Measurements from ENCODE around the gene HDAC7.

Gene HDAC7

GRCh38 chr12:47819896-47820630, at the start of gene HDAC7:
TSS of gene HDAC7 (minus strand) at chr12:47819903. CDS start at chr12:47819785, 118 bp downstream.
- Histone ChIP-seq H3K27ac (peak within 1 kb of the TSS; percentile 98), H3K27me3 (no peaks in the 10 kb centered on the region), H3K4me3 (peak within 1 kb of the TSS; percentile 92), H3K36me3 (peaks cover 3% of the 10 kb centered on the region; the same call in 1 of the 2 replicates), H3K4me1 (peaks cover 83% of the 10 kb centered on the region), H3K9me3 (no peaks in the 10 kb centered on the region), H4K20me1 (peaks cover 24% of the 10 kb centered on the region), H3K9ac (peak within 1 kb of the TSS; percentile 96), H3K4me2 (peak within 1 kb of the TSS; percentile 97)
- no peak for TF ChIP-seq Cebpa-rat (IDR thresholded peaks at IDR 0.05)

DNA sequence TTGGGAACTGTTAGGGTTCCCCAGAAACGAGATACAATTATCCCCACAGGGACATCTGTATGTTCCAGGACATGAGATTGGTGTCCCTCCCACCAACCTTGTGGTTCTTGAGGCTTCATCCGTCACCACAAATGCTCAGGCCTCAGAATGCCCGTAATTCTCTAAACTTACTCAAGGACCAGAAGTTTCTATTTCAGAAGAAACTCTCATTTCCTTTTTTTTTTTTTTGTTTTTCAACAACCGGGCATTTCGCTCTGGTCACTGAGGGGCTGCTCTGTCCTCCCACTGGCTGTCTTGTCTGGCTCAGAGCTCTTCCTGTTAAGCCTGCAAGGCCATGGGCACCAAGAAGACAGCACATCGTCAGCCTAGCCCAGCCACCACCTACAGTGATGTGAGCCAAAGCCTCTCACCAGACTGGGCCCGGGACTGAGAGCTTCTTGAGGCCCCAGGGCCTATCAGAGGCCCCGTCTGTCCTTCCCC, 48.9 kb upstream of the HDAC7 start:
- Histone ChIP-seq H4K20me1 (peaks cover 7% of the 10 kb centered on the region; the same call in 1 of the 2 replicates), H3K36me3 (no peaks in the 10 kb centered on the region), H3K9me3 (no peaks in the 10 kb centered on the region), H3K4me2 (peak overlapping the region; percentile 85), H3K4me1 (peaks cover 52% of the 10 kb centered on the region), H3K27ac (no peak overlapping the region), H3K27me3 (no peaks in the 10 kb centered on the region), H3K9ac (no peak overlapping the region), H3K4me3 (no peak overlapping the region)
- TF ChIP-seq Cebpa-rat (IDR thresholded peaks at IDR 0.05), result no peak

DNA sequence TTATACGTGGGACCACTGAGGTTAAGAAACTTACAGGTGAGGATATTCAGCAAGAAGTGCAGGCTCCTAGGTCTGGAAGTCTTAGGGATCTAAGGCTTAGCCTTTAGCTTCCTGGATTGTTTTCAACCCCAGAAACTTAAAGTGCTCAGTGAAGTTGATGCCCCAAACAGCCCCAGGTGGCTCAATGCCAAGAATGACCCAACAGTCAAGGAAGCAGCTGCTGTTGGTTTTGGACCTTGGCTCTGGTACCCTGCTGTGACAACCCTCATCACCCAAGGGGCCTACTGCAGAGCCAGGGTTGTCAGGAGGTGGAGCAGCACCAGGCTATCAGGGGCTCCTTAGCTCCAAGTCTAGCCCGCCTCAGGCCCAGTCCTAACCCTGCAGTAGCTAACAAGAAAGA, 48.3 kb upstream of the HDAC7 start:
- Histone ChIP-seq H3K9ac (peak overlapping the region; percentile 15; the same call in 1 of the 2 replicates), H3K27ac (peak overlapping the region; percentile 24; the same call in 1 of the 2 replicates), H3K4me1 (peaks cover 57% of the 10 kb centered on the region), H3K4me3 (no peak overlapping the region; the same call in 1 of the 2 replicates), H3K4me2 (peak overlapping the region; percentile 85), H3K9me3 (no peaks in the 10 kb centered on the region), H3K36me3 (no peaks in the 10 kb centered on the region), H4K20me1 (peaks cover 7% of the 10 kb centered on the region; the same call in 1 of the 2 replicates), H3K27me3 (no peaks in the 10 kb centered on the region)
- no peak for TF ChIP-seq Cebpa-rat (IDR thresholded peaks at IDR 0.05)

GRCh38 chr12:47867495-47867941, 47.8 kb upstream of the HDAC7 start:
- 0 out of 2 replicates have a peak overlapping the region, but pooled peaks have one; percentile 15 for H3K9ac ChIP-seq
- H3K4me2 ChIP-seq, result peak overlapping the region; percentile 85
- H3K27ac ChIP-seq, result peak overlapping the region; percentile 24; the same call in 1 of the 2 replicates
- no peaks in the 10 kb centered on the region for H3K36me3 ChIP-seq
- H3K27me3 ChIP-seq, result no peaks in the 10 kb centered on the region
- peaks cover 7% of the 10 kb centered on the region; the same call in 1 of the 2 replicates for H4K20me1 ChIP-seq
- H3K4me1 ChIP-seq, result peaks cover 58% of the 10 kb centered on the region
- no peak overlapping the region; the same call in 1 of the 2 replicates for H3K4me3 ChIP-seq
- no peak for TF ChIP-seq Cebpa-rat (IDR thresholded peaks at IDR 0.05)
- H3K9me3 ChIP-seq, result no peaks in the 10 kb centered on the region

GRCh38 chr12:47864646-47865235, 45.0 kb upstream of the HDAC7 start:
- no peak for TF ChIP-seq Cebpa-rat (IDR thresholded peaks at IDR 0.05)
- no peak overlapping the region for H3K27ac ChIP-seq

GRCh38 chr12:47863985-47864384, 44.3 kb upstream of the HDAC7 start:
- TF ChIP-seq Cebpa-rat (IDR thresholded peaks at IDR 0.05), result no peak
- Histone ChIP-seq H3K9me3 (no peaks in the 10 kb centered on the region), H3K4me3 (no peak overlapping the region), H3K4me2 (peak overlapping the region; percentile 45), H4K20me1 (peaks cover 7% of the 10 kb centered on the region; the same call in 1 of the 2 replicates), H3K9ac (no peak overlapping the region), H3K27me3 (no peaks in the 10 kb centered on the region), H3K36me3 (no peaks in the 10 kb centered on the region), H3K27ac (no peak overlapping the region), H3K4me1 (peaks cover 36% of the 10 kb centered on the region)

More at GRCh38 chr12:47864646-47865235, 45.0 kb upstream of the HDAC7 start:
- H3K27me3 ChIP-seq, result no peaks in the 10 kb centered on the region
- H3K36me3 ChIP-seq, result no peaks in the 10 kb centered on the region
- H3K4me3 ChIP-seq, result no peak overlapping the region
- peaks cover 7% of the 10 kb centered on the region; the same call in 1 of the 2 replicates for H4K20me1 ChIP-seq
- peaks cover 44% of the 10 kb centered on the region for H3K4me1 ChIP-seq
- H3K9me3 ChIP-seq, result no peaks in the 10 kb centered on the region
- H3K9ac ChIP-seq, result no peak overlapping the region
- no peak overlapping the region for H3K4me2 ChIP-seq

DNA sequence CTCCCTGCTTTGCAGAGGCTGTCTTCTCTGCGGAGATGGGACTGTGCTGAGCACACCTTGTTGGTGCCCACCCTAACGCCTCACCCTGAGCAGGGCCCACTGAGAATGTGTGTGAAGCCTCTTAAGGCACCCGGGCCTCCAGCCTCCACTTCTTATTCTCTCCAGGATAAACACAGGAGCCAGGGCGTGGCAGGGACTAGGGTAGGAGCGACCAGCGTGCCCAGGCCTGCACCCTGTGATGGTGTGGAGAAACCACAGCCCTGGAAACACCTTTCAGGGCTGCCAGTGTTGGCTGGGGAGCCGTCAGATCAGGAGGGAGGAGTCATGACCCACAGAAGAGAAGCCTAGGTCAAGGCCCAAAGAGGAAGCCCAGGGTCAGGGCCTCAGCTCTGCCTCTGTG, 43.8 kb upstream of the HDAC7 start:
- H3K4me1 ChIP-seq, result peaks cover 31% of the 10 kb centered on the region
- H3K36me3 ChIP-seq, result no peaks in the 10 kb centered on the region
- H4K20me1 ChIP-seq, result peaks cover 7% of the 10 kb centered on the region; the same call in 1 of the 2 replicates
- TF ChIP-seq Cebpa-rat (IDR thresholded peaks at IDR 0.05), result no peak
- H3K4me3 ChIP-seq, result no peak overlapping the region
- H3K27me3 ChIP-seq, result no peaks in the 10 kb centered on the region
- peak overlapping the region; percentile 45 for H3K4me2 ChIP-seq
- H3K9ac ChIP-seq, result no peak overlapping the region
- H3K9me3 ChIP-seq, result no peaks in the 10 kb centered on the region
- no peak overlapping the region for H3K27ac ChIP-seq

DNA sequence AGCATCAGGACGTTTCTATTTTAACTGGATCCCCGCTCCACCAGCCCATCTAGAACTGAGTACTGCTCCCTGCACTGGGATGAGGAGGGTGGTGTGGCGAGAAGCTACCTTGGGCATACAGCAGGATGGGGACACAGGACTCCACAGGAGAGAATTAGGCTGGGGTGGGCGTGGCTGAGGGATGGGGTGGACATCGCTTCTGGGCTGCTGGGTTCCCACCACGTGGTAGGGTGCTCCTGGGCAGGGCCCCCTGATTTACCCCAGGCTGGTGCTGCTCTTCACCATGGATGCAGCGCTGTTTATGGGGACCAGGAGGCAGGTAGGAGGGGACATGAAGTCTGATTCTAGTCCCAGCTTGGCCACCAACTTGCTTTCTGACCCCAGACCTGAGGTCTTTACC, 43.2 kb upstream of the HDAC7 start:
- peak overlapping the region; percentile 45; the same call in 1 of the 2 replicates for H3K4me2 ChIP-seq
- H3K4me1 ChIP-seq, result peaks cover 25% of the 10 kb centered on the region
- H3K27ac ChIP-seq, result no peak overlapping the region
- no peak overlapping the region for H3K4me3 ChIP-seq
- TF ChIP-seq Cebpa-rat (IDR thresholded peaks at IDR 0.05), result no peak
- H3K27me3 ChIP-seq, result no peaks in the 10 kb centered on the region
- no peaks in the 10 kb centered on the region for H3K9me3 ChIP-seq
- H4K20me1 ChIP-seq, result peaks cover 3% of the 10 kb centered on the region; the same call in 1 of the 2 replicates
- H3K9ac ChIP-seq, result no peak overlapping the region
- H3K36me3 ChIP-seq, result no peaks in the 10 kb centered on the region

DNA sequence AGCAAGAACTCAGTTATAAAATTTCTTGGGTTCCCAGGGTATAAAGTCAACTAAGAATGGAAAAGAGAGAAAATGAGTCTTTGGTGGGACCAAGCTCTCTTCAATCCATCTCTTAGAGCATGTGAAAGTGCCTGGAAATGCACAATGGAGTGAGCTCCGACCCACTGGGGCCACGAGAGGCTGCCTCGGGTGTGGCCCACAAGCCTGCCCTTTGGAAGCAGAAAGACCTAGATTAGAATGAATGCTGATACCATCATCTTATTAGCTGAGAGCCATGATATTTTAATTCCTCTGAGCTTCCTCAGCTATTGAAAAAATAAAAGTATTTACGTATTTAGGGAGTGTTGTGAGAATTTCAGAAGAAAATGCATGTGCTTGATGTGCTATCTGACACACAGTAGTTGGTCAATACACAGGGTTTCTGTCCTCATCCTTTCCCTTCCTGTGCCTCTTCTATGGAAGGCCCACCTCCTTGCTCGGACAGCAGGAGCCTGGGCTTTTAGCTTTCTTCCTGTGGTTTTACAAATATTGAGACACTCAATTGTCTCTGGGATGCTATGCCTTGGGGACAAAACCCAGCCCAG, 42.6 kb upstream of the HDAC7 start:
- no peaks in the 10 kb centered on the region for H3K27me3 ChIP-seq
- peaks cover 19% of the 10 kb centered on the region for H3K4me1 ChIP-seq
- no peaks in the 10 kb centered on the region for H4K20me1 ChIP-seq
- no peak overlapping the region for H3K4me3 ChIP-seq
- TF ChIP-seq Cebpa-rat (IDR thresholded peaks at IDR 0.05), result no peak
- no peak overlapping the region for H3K9ac ChIP-seq
- H3K9me3 ChIP-seq, result no peaks in the 10 kb centered on the region
- no peaks in the 10 kb centered on the region for H3K36me3 ChIP-seq
- H3K27ac ChIP-seq, result no peak overlapping the region
- no peak overlapping the region for H3K4me2 ChIP-seq
